Stimulated activated CD8-positive, alpha-beta memory T cell treated with anti-CD3 and anti-CD28 coated beads, Interleukin-7, amount 100 ng/mL, for 48 hours (primary cell): Measurements from ENCODE around the gene STUM.
"Not testable (repeated sequence)": the region's sequence is repeated elsewhere in the genome, so short reads cannot be mapped to it uniquely, and the experiment has no call there.

ENCODE experiments used
- DNase-seq, 2 donors: peaks; one replicate each; pipeline ENCODE4 v3.0.0-alpha.2; 2020; ENCODE audit warnings: low read depth in 1 of 2; ENCODE audit errors: extremely low read depth in 1 of 2

Gene STUM

DNA sequence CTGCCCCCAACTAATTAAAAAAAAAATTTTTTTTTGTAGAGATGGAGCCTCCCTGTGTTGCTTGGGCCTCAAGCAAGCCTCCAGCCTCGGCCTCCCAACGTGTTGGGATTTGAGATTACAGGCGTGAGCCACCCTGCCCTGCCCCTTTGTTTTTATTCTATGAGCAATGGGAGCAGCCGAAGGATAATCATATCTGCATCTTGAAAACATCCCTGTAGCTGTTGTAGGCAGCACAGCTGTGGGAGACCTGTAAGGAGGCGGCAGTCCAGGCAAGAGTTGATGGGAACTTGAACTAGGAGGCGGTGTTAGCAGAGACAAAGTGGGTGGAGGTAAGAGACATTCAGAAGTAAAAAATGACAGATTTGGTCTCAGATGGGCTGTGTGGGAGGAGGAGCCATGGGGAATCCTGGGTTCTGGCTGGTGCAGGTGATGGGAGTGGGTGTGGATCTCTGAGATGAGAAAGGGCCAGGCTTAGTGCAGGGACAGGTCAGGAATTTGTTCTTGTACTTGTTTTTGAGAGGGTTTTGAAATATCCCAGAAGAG is 31.3 kb downstream of the STUM start:
- no peak for DNase-seq

DNA sequence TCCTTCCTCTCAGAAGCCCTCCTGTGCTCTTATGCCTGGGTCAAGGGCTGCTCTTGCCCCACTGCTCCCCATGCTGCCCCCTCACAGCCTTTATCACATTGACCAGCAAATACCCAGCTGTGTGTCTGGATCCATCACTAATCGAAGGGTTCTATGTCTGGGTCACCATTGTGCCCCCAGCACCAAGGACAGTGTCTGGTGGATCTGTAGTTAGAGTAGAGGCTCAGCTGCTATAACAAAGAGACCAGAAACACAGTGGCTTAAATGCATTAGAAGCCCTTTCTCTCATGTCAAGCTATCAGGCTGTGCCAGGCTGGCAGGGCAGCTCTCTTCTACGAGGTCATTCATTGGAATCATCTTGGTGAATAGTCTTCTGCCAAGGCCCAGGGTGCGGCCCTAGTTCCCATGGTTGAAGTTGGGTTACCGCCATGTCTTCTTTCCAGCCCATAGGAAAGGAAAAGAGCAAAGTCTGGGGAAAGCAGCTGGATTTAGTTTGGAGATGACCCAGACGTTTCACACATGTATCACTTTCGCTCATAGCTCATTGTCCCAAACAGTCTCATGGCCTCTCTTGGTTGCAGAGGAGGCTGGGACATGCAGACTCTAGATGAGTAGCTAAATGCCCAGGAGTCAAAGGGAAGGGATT is 32.2 kb downstream of the STUM start:
- no peak for DNase-seq

DNA sequence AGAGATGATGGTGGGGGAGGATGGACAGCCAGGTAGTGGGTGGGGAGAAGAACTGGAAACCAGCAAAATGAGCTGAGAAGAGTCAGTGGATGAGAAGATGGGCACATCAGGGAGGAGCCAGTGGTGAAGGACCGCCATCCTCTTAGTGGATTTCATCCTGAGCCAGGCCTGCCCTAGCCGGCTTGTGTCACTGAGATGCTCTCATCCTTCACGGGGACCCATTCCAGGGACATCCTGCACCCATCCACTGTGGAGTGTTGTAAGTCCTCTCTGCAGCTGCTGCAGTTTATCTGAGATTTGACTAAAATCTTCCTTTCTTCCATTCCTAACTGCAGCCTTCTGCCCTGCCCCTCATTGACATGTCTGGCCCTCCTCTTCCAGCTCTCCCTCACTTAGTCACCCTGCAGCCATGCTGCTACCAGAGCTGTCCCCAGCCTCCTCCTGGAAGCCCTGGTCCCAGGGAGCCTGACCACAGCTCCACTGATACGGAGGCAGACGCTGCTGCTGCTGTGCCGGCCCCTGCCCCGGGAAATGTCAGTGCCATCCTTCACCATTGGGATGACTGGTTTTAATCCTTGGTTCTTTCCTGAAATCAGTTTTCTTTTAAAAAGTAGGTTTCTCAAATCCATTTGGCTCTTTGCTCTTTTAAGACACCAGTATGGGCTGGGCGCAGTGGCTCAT is 33.2 kb downstream of the STUM start:
- DNase-seq = no peak

DNA sequence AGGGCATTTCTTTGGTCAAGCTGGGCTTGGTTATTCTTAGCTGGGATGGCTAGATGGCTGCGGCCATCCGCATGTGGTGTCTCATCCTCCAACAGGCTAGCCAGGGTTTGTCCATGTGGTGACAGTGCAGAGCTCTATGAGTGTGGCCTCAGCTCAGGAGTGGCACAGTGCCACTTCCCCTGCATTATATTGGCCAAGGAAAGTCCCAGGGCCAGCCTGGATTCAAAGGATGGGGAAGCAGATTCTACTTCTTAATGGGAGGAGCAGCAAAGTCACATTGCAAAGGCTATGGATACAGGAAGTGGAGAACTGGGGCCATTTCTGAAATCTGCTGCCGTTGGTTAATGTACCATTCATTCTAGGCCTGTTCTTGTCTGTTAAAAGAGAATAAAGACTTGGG is 34.4 kb downstream of the STUM start:
- DNase-seq = no peak

DNA sequence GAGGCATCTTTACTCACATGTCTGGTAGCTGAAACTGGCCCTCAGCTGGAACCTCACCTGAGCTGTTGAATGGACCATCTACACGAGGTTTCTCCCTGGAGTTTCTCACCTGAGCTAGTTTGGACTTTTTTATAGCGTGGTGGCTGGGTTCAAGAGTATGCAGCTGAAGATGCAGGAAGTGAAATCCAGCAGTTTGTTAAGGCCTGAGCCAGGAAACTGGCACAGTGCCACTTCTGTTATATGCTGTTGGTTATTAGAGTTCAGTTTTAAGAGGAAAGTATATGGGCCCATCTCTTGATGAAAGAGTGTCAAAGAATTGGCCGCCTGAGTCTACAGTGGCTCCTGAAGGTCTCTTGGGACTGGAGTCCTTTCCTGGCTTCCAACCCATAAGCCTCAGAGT is 35.6 kb downstream of the STUM start:
- DNase-seq = no peak

DNA sequence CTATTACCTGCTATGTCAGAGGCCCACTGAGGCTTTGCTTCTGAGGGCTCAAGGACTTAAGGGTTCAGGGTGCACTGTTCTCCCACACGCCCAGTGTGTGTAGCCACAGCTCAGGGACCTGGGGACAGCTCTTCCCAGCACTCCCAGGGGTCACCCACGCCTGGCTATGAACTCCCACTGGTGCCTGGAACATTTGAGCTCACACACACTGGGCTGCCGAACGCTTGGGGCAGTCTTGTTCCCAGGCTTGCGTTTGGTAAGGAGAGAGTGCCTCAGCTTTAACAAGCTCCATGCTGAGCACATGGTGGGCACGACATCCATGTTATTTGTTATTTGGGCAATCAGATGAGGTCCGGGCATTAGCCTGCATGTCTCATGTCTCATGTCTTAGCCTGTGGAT is 37.6 kb downstream of the STUM start:
- no peak for DNase-seq

DNA sequence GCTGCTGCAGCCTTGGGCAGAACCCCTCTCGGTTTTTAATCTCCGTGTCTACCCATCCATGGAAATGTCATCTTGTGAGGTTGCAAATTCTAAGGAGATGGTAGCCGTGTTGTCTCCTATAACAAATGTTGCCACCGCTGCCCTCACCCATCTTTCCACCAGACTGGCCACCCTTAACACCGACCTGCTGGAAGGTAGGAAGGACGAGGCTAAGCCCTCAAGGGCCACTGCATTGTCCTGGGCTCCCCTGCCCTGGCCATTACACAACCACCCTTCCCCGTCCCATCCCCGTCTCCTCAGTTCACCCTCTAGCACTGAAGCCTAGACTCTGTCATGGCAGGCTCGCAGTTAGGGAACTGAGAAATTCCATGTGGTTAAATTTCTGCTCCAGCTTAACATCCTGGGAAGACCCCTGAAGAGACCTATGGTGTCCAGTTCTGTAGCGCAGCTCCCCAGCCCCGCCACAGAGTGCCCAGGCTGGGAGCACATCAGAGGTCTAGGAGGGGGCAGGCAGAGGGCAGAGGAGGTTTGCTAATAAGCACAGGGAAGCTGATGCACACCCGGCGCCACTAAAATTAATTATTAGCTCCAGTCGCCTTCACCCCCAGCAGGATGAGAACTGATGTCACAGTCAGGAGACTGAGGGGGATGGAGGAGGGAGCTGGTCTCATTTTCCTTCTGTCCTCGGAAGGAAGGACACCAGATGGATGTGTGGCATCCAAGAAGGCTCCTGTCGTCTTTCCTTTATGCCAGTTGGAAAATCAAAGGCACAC is 38.3 kb downstream of the STUM start:
- no peak for DNase-seq

DNA sequence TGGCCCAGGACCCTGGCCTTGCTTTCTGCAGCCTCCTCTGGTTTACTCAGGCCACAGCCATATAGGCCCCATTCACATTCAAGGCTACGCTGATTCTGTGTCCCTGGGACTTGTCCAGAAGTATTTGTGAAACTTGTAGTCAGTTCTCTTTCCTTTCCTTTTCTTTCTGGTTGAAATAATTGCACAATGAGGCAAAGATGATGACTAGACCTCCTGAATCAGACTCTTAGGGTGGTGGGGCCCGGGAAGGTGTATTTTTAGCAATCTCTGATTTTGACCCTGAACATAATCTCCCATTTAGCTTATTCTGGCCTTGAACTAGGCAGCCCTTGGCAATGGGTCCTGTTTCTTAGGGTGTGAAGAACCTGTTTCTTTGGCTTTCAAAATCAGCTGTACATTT is 39.9 kb downstream of the STUM start:
- DNase-seq = no peak

DNA sequence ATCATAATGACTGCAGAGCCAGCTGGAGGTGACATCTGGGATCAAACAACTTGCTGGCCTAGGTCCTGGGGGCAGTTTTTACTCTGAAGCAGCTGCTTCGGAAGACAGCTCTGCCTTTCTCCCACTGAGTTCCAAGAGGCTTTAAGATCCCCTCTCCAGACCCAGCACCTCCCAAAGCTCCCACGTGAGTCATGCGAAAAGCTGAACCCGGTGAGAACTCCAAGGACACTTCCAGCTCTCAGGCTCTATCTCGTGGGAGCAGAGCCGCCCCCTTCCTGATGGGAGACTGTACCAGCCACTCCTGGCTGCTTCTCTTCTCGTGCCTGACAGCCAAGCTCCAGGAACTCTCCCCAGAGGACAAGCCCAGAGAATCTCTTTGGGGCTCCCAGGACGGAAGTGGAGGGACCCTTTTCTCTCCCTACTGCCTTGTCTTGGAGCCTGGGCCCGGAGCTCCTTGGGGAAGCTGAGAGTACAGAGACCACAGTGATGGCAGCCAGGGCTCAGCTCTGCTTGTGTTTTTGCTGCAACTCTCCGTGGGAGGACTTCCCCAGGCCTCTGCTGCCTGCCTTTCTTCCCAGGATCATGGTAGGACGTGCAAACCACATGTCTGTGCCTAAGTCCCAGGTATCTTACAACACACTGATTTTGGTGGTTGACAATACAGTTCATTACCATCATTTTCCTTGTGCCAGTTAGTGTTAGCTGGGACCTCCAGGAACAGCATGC is 40.6 kb downstream of the STUM start:
- no peak for DNase-seq

DNA sequence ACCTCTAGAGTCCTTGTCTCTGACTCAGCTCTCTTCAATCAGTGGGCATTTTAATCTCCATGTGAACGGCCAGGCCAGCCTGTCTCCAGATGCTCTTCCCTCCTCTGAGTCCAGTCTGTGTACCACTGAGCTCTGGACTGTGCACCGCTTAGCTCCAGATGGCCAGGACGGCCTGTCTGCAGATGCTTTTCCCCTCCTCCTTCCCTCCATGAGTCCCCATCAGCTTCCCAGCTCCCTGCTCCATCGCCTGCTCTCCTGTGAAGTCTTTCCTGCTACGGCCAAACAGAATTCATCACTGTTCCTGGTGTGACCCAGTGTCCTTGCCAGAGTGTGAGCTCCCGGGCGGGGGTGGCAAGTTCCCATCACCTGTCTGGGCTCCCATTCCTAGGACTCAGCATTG is 42.0 kb downstream of the STUM start:
- DNase-seq = no peak

DNA sequence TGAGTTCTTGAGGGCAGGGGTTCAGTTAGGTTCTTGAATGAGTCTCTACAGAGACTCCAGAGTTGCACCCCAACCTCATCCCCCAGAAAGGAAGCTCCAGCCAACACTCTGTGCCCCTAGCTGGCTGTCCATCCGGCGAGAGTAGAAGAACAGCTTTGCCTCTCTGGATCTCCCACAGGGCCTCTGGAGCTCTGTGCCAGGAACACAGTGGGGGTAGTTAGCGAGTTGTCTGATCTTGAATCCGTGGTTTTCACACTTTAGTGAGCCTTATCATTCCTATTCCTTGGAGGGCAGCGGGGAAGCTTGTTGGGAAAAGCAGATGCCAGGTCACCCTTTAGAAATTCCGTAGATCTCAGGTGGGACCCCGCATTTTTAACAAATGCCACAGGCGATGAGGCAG is 45.0 kb downstream of the STUM start:
- DNase-seq = no peak

DNA sequence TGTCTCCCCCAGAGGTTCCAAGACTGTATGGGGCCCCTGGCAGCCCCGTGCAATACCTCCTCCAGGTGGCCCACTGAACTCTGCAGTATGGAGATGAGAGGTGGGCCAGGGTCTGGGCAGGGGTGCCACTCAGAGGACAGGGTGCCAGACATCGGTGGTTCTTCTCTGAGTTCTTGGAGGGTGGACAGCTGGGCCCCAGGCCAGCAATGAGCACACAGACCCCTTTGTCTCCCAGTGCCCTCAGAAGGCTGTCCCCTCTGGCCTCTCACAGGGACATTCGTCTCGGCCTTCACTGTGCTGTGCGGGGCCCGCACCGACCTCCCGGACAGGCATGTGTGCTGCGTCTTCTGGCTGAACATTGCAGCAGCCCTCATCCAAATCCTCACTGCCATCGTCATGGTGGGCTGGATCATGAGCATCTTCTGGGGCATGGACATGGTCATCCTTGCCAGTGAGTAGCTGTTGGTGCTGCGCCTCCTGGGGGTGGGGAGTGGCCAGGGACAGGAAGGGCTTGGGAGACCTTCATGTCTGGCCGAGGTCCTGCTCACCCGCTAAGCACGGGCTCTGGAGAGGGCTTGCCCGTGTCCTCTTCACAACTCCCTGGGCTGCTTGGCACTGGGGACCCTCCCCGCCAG is 48.1 kb downstream of the STUM start:
- DNase-seq = no peak

DNA sequence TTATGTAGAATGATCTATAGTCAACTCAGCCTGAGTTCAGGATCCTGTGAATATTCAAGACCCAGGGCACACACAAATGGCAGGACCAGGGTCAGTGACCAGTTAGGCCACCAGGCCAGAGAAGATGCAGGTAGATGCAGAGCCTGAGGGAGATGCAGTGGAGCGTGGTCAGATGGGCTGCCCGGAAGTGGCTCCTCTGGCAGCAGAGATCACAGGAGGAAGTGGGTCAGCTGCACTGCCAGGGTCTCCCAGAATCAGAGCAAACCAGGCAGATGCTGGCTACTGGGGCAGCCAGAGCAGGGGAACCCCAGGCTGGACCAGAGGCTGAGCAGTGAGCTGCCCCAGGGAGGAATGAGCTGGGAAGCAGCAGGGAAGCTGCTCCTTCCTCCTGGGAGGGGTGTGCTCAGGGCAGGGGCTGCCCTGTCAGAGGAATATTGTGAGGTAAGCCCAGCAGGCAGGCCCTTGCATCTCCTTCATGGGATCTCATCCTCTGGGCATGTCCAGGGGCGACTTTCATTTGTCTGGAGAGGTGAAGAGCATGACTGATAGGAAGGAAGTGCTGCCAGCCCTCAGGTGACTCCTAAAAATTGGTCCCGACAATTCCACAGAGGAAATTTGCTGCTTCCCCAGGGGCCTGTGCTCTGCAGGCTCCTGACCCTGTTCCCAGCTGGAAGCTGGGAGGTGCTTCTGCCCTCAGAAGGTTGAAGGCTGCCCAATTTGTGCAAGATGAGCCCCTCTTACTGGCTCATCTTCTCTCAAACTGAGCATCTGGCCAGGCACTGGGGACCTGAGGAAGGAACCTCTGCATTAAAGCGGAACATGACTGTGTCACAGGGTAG is 49.3 kb downstream of the STUM start:
- no peak for DNase-seq

DNA sequence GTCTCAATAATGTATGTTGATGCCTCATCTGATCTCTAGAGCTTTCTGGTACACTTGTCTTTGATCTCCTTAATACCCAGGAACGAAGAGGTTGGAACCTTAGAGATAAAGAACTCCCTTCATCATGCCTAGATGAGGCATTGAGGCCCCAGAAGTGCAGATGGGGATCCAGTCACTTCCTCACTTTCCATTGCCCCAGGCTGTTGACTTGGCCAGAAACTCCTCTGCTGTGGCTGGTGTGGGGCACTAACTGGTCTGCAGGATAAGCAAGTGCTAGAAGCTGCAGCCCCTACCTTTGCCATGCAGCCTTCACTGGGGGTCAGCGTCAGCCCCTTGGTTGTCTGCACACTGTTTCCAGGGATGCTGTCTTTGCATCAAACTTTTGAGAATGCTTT is 49.9 kb downstream of the STUM start:
- no peak for DNase-seq

DNA sequence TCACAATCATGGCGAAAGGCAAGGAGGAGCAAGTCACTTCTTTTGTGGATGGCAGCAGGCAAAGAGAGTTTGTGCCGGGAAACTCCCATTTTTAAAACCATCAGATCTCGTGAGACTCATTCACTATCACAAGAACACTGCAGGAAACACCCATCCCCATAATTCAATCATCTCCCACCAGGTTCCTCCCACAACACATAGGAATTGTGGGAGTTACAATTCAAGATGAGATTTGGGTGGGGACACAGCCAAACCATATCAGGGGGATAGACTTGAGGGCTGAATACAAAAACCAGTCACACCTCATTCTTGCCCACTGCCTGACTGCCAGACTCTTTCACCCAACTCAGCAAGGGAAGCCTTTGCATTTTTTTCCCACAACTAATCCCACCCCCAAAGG is 50.4 kb downstream of the STUM start:
- DNase-seq = not testable (repeated sequence)

DNA sequence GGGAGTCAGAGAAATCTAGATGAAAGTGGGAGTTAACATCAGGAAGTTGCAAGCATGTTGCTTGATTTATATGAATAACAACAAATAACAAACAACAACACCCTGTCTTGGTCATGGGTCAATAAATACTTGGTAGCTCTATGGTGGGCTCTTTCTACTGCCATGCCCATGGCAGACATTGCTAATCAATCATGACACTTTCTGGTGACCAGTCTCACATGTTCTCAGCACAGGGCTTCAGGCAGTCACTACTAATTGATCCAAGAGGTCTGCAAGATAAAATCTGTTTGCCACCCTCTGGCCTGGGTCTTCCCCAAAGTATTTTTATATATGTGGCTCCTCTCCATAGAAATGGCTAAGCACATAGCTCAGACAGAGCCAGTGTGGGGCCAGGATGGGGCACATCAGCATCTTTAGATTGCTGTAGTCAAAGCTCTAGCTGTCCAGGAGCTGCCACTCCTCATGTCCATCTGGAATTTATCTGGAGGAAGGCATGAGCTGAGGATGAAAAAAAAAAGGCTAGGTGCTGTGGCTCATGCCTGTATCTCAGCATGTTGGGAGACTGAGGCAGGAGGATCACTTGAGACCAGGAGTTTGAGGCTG is 51.2 kb downstream of the STUM start:
- no peak for DNase-seq

DNA sequence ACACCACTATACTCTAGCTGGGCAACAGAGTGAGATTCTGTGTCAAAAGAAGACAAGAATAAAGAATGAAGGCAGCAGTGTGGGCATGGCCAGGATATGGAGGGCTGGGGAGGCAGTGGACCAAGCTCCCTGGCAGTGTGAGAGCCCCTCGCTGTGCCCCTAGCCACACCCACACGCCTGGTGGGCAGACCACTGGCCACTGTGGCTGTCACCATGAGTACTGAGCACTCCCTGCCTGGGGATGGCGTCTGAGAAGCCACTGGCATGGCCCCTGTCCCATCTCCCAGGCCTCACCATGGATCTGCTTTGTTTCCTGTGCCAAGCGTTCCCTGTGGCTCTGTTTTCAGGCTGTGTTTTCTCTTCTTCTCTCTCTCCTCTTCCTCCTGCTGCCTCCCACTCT is 51.7 kb downstream of the STUM start:
- no peak for DNase-seq

DNA sequence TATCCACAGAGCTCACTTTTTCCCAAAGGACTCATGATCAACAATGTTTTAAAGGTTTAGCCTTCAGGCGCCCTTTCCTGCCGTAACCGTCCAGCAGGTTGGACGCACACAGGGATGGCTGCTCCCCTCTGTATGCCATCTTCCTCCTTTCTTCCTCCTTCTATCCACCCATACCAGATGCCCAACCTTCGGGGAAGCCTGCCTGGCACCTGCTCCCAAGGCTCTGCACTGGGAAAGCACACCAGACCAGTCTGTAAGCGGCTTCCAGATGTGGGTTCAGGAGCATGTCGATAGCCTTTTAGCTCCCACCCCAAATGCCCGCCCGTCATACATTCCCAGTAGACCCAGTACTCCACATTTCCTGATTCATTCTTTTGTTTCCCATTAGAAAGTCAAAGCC is 52.9 kb downstream of the STUM start:
- no peak for DNase-seq

DNA sequence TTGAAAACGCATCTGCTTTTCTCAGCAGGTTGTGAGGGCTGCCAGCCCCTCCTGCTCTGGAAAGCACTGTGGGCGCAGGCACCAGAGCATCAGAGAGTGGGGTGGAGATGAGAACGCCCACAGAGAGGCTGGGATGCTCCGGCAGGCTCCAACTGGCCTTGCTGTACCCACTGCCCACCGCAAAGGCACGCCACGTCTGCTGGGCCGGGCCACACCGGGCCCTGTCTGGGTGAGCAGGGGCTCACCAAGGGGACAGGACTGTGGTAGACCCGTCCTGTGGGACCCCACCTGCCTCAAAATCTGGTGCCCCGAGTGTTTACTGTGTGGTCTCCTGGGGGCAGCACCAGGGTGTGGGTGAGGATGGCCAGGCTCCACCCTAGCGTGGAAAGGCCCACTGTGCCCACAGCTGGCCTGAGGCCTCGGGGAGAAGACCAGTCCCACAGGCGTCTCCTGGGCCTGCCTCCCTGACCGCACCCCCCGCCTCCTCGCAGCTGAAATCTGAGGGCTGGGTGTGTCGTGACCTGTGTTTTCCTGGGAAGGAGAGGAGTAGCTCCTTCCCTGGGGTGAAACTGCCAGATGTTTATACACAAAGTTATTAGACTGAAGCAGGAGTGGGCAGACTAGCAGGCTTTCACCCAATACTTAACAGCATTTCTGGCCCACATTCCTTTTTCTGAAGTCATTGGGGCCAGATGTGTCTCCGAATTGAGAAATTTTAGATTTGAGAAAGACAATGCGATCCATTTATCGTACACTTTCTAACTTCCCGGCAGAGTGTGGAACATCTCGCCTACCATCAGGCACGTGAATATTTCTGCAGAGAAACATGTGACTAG is 53.8 kb downstream of the STUM start:
- no peak for DNase-seq
